CD14-positive monocyte (primary cell): ENCODE measurements around the gene AGBL1. TPM values are rescaled to one million over a fixed set of nuclear protein-coding genes. Genes with fewer than 3 reads are reported as not detected.

ENCODE experiments used
- DNase-seq, 3 donors: peaks; one replicate each; pipeline ENCODE4 v3.0.0-alpha.2; 2011 to 2022
- H2AFZ ChIP-seq: 2 replicates; pipeline ENCODE4 v1.6.0; 2012; ENCODE audit warnings: mild to moderate bottlenecking, low read depth, low read length, inconsistent platforms; ENCODE audit not compliant: insufficient read depth, poor library complexity, severe bottlenecking
- H3K27ac ChIP-seq, 2 donors: 1 replicate in 1 of 2; 2 replicates in 1 of 2; pipeline ENCODE4 v1.5.1; 2012 to 2013; ENCODE audit warnings: low read length in 2 of 2, control low read depth in 1 of 2, inconsistent platforms in 1 of 2, low read depth in 1 of 2, mild to moderate bottlenecking in 1 of 2
- H3K27me3 ChIP-seq, 2 donors: one replicate each; pipeline versions ENCODE4 v1.6.0 to v1.6.1; 2011 to 2013; ENCODE audit warnings: low read length in 2 of 2; ENCODE audit not compliant: control insufficient read depth in 2 of 2, insufficient read depth in 2 of 2
- H3K36me3 ChIP-seq, 2 donors: replicated peaks in 1 of 2; 1 replicate in 1 of 2; 2 replicates in 1 of 2; pipeline versions ENCODE4 v1.5.1 to v1.6.1; 2012 to 2013; ENCODE audit warnings: low read length in 2 of 2, control low read depth in 1 of 2, inconsistent platforms in 1 of 2, mild to moderate bottlenecking in 1 of 2; ENCODE audit not compliant: insufficient read depth in 2 of 2, control insufficient read depth in 1 of 2
- H3K4me1 ChIP-seq, 2 donors: 1 replicate in 1 of 2; 2 replicates in 1 of 2; pipeline versions ENCODE4 v1.5.1 to v1.6.1; 2012 to 2013; ENCODE audit warnings: low read length in 2 of 2, control low read depth in 1 of 2, inconsistent platforms in 1 of 2, mild to moderate bottlenecking in 1 of 2, moderate library complexity in 1 of 2; ENCODE audit not compliant: insufficient read depth in 2 of 2, control insufficient read depth in 1 of 2
- H3K4me2 ChIP-seq: replicated peaks from 2 replicates; pipeline ENCODE3; 2012; ENCODE audit warnings: low read length, moderate library complexity, mild to moderate bottlenecking; ENCODE audit not compliant: poor library complexity, severe bottlenecking; ENCODE audit errors: extremely low read depth
- H3K4me3 ChIP-seq, 3 experiments: fragments of 200-600 bp in 1 of 3; sonication (generic) in 1 of 3; replicated peaks in 1 of 3; 1 replicate in 2 of 3; 2 replicates in 1 of 3; pipeline ENCODE4 v1.5.1; 2011 to 2013; ENCODE audit warnings: low read length in 3 of 3, mild to moderate bottlenecking in 3 of 3, control low read depth in 2 of 3, low read depth in 2 of 3, inconsistent platforms in 1 of 3, moderate library complexity in 1 of 3
- H3K79me2 ChIP-seq: 2 replicates; pipeline ENCODE4 v1.6.0; 2012; ENCODE audit warnings: mild to moderate bottlenecking, control low read depth, inconsistent platforms, low read length, moderate library complexity; ENCODE audit not compliant: insufficient read depth
- H3K9ac ChIP-seq: 2 replicates; pipeline ENCODE4 v1.6.0; 2017; ENCODE audit warnings: low read length, mild to moderate bottlenecking; ENCODE audit not compliant: insufficient read depth, poor library complexity, severe bottlenecking
- H3K9me3 ChIP-seq, 2 donors: replicated peaks in 1 of 2; 1 replicate in 1 of 2; 2 replicates in 1 of 2; pipeline versions ENCODE4 v1.5.1 to v1.6.1; 2012 to 2013; ENCODE audit warnings: low read length in 2 of 2, control low read depth in 1 of 2; ENCODE audit not compliant: control insufficient read depth in 1 of 2, insufficient read depth in 1 of 2
- H4K20me1 ChIP-seq: 2 replicates; pipeline ENCODE4 v1.6.0; 2012; ENCODE audit warnings: mild to moderate bottlenecking, low read length, control low read depth, moderate library complexity; ENCODE audit not compliant: insufficient read depth
- H3K27ac Mint-ChIP-seq, 7 donors: one replicate each; pipeline ENCODE4 v1.8.0; 2020; ENCODE audit warnings: mild to moderate bottlenecking in 7 of 7, mixed read lengths in 7 of 7, moderate library complexity in 6 of 7, inconsistent platforms in 2 of 7
- H3K27me3 Mint-ChIP-seq, 3 donors: one replicate each; pipeline ENCODE4 v1.8.0; 2021 to 2022; ENCODE audit warnings: low read depth in 3 of 3, mild to moderate bottlenecking in 3 of 3, mixed read lengths in 3 of 3, moderate library complexity in 3 of 3, inconsistent platforms in 1 of 3
- H3K36me3 Mint-ChIP-seq, 2 donors: one replicate each; pipeline ENCODE4 v1.8.0; 2020; ENCODE audit warnings: mixed read lengths in 2 of 2, inconsistent platforms in 1 of 2, mild to moderate bottlenecking in 1 of 2
- H3K4me1 Mint-ChIP-seq: one replicate; pipeline ENCODE4 v1.8.0; 2020; ENCODE audit warnings: mild to moderate bottlenecking, mixed read lengths
- H3K4me3 Mint-ChIP-seq, 2 donors: one replicate each; pipeline ENCODE4 v1.8.0; 2020; ENCODE audit warnings: mild to moderate bottlenecking in 2 of 2, mixed read lengths in 2 of 2, moderate library complexity in 1 of 2
- H3K9me3 Mint-ChIP-seq, 7 donors: one replicate each; pipeline ENCODE4 v1.8.0; 2020 to 2022; ENCODE audit warnings: mixed read lengths in 7 of 7, mild to moderate bottlenecking in 6 of 7, moderate library complexity in 6 of 7, inconsistent platforms in 2 of 7
- WGBS: methylation state at CpG from one replicate; pipeline ENCODE4 v1.1.5; 2013; ENCODE audit warnings: missing lambda C conversion rate; ENCODE audit not compliant: insufficient coverage; 5-methylcytosine and 5-hydroxymethylcytosine counted together
- intact Hi-C, 2 donors: fragments of 100-400 bp; cut with micrococcal nuclease; formaldehyde crosslinking; loops; one replicate each; pipeline versions ENCODE4 v1.15.0 to v1.15.1; 2023
- polyA plus RNA-seq, 3 donors: library from polyadenylated mRNA; depleted of rRNA in 1 of 3; unstranded in 2 of 3; stranded (reverse) in 1 of 3; fragments of 300-500 nt in 2 of 3; fragments of >200 nt in 1 of 3; fragmentation: Illumina TruSeq in 2 of 3; gene quantifications; 1 replicate in 2 of 3; 2 replicates in 1 of 3; pipeline ENCODE4 v1.2.3, GENCODE V29; 2012 to 2021
- TF ChIP-seq, protein P1 (sequence below): fragments of 200-600 bp; IDR thresholded peaks from one replicate; pipeline ENCODE4 v1.8.0; 2022; ENCODE audit warnings: antibody characterized with exemption, mild to moderate bottlenecking

Gene AGBL1
- polyA plus RNA-seq, 3 donors: not detected

DNA sequence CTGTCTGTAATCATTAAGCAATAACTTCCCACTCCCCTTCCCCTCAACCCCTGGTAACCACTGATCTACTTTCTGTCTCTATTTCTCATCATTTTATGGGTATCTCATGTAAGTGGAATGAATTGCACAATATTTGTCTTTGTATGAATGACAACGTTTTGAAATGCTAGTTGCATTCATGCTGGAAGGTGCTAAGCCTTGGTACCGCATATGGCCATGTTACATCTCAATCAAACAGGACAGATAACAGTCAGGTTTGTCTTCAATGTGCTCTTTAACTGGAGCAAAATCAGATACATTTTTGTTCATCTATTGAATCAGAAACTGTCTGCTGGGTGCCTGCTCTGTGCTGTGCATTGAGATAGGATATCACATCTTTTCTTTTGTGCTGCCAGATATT lies 134.2 kb downstream of the AGBL1 start:
- WGBS: 100% methylated on average over 1 of the region's 2 CpGs
- H3K4me2 ChIP-seq: no peak overlapping the region
- H3K9me3 Mint-ChIP-seq: peaks cover 8 to 21% (median 13%) of the 10 kb centered on the region in 7 donors
- H3K4me3 ChIP-seq: no peak overlapping the region
- no peaks in the 10 kb centered on the region for H3K27me3 ChIP-seq
- intact Hi-C loops: no loop called here
- no peaks in the 10 kb centered on the region for H3K36me3 Mint-ChIP-seq
- no peaks in the 10 kb centered on the region for H3K36me3 ChIP-seq
- no peak for DNase-seq
- H3K4me3 Mint-ChIP-seq: no peak overlapping the region
- no peak overlapping the region for H2AFZ ChIP-seq
- no peak overlapping the region for H3K27ac ChIP-seq
- H3K9ac ChIP-seq: no peak overlapping the region
- H3K27me3 Mint-ChIP-seq: peaks cover 0 to 2% (median 1%) of the 10 kb centered on the region in 3 donors
- H3K79me2 ChIP-seq: no peaks in the 10 kb centered on the region
- H3K4me1 ChIP-seq: no peaks in the 10 kb centered on the region
- no peak overlapping the region for H3K27ac Mint-ChIP-seq
- no peaks in the 10 kb centered on the region for H3K4me1 Mint-ChIP-seq
- H4K20me1 ChIP-seq: no peaks in the 10 kb centered on the region
- peaks cover 11 to 12% of the 10 kb centered on the region in 2 donors for H3K9me3 ChIP-seq
- TF ChIP-seq, protein P1, sequence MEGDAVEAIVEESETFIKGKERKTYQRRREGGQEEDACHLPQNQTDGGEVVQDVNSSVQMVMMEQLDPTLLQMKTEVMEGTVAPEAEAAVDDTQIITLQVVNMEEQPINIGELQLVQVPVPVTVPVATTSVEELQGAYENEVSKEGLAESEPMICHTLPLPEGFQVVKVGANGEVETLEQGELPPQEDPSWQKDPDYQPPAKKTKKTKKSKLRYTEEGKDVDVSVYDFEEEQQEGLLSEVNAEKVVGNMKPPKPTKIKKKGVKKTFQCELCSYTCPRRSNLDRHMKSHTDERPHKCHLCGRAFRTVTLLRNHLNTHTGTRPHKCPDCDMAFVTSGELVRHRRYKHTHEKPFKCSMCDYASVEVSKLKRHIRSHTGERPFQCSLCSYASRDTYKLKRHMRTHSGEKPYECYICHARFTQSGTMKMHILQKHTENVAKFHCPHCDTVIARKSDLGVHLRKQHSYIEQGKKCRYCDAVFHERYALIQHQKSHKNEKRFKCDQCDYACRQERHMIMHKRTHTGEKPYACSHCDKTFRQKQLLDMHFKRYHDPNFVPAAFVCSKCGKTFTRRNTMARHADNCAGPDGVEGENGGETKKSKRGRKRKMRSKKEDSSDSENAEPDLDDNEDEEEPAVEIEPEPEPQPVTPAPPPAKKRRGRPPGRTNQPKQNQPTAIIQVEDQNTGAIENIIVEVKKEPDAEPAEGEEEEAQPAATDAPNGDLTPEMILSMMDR: no peak

DNA sequence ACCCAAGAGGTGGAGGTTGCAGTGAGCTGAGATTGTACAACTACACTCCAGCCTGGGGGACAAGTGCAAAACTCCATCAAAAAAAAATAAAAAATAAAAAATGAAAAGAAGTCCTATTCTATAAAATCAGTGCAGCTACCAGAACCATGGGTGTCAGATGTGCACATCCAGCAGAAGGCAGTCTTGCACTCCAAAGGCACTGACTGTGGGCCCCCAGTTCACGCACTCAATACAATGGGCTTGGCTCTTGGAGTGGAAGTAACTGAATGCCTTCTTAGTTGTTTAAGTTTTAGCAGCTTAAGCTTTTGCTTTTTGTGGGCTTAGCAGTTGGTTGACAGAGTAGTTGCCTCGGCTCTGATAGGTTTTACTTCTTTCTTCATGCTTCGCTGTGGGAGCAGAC lies 141.4 kb downstream of the AGBL1 start:
- Histone ChIP-seq H3K9ac (no peak overlapping the region), H2AFZ (no peak overlapping the region), H3K27me3 (no peaks in the 10 kb centered on the region), H4K20me1 (no peaks in the 10 kb centered on the region), H3K36me3 (no peaks in the 10 kb centered on the region), H3K9me3 (peaks cover 0 to 3% of the 10 kb centered on the region in 2 donors), H3K79me2 (no peaks in the 10 kb centered on the region), H3K4me1 (no peaks in the 10 kb centered on the region), H3K27ac (no peak overlapping the region), H3K4me2 (no peak overlapping the region), H3K4me3 (no peak overlapping the region)
- H3K4me1 Mint-ChIP-seq: no peaks in the 10 kb centered on the region
- H3K9me3 Mint-ChIP-seq: peaks cover 0 to 10% (median 7%) of the 10 kb centered on the region in 7 donors
- H3K36me3 Mint-ChIP-seq: no peaks in the 10 kb centered on the region
- H3K27me3 Mint-ChIP-seq: peaks cover 0 to 2% (median 1%) of the 10 kb centered on the region in 3 donors
- no peak for DNase-seq
- no peak overlapping the region for H3K27ac Mint-ChIP-seq
- H3K4me3 Mint-ChIP-seq: no peak overlapping the region
- 94% methylated on average over 3 of the region's 3 CpGs for WGBS
- TF ChIP-seq, protein P1: no peak
- intact Hi-C loops: no loop called here
